ENCODE measurements around the gene SELE.

SELE gene

DNA sequence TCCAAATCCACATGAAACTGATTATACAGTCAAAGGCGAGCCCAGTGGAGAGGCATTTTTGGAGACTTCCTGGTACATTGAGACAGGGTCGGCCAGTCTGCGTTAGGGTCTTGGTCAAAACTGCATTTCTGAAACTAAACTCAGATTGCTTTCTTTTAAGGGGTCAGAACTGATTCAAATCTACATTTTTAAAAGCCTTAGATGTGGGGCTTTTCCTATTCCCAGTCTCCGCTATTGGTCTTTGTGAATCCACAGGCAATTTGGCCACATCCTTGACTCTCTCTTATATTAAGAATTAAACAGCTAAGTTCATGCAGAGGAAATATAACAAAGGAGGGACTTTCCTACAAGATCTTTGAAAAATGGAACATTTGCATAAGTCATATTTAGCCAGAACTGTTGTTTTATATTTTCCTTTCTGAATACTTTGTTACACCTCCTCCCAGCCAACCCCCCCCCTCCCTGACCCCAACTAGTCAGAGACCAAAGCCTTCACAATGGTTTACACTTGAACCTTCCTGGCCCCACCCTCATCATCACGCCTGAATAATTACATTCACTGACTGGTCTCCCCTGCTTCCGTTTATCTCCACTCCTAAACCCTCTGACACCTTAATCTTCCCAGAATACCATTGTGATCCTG lies 53.4 kb downstream of the SELE start:
- no peak for DNase-seq

DNA sequence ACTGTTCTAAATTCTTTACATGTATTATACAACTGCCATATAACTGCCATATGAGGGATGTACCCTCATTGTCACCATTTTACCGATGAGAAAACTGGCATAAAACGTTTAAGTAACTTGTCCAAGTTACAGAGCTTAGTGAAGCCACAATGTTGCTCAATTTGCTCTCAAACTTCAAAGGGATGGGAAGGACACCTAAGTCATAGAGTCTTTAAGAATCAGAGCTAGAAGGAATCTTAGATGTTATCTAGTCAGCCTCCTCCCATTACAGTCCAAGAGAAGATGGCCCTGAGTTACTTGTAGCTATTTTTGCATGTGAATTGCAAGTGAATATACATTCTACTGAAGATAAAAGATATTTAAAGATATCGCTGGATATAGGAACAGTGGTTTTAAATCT lies 54.2 kb downstream of the SELE start:
- no peak for DNase-seq

DNA sequence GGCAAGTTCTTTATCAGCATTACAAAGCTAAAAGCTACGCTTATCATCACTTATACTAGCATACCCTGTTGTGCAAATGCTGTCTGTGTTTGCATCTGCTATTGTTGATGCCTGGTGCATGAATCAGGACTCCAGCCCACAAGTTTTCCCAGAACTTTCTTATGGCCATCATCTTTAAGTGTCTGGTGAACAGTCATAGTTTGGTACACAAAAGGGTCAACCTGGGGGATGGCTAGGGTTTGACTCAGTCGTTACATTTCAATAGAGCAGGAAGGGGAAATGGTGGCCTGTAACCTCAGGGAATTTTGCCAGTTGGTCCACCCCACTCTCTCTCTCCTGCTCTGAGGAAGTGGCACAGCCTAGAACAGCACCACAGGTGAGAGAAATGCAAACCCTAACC lies 57.9 kb downstream of the SELE start:
- DNase-seq, result peak; percentile 5
